ENCODE measurements around the gene KLHL35.

DNA sequence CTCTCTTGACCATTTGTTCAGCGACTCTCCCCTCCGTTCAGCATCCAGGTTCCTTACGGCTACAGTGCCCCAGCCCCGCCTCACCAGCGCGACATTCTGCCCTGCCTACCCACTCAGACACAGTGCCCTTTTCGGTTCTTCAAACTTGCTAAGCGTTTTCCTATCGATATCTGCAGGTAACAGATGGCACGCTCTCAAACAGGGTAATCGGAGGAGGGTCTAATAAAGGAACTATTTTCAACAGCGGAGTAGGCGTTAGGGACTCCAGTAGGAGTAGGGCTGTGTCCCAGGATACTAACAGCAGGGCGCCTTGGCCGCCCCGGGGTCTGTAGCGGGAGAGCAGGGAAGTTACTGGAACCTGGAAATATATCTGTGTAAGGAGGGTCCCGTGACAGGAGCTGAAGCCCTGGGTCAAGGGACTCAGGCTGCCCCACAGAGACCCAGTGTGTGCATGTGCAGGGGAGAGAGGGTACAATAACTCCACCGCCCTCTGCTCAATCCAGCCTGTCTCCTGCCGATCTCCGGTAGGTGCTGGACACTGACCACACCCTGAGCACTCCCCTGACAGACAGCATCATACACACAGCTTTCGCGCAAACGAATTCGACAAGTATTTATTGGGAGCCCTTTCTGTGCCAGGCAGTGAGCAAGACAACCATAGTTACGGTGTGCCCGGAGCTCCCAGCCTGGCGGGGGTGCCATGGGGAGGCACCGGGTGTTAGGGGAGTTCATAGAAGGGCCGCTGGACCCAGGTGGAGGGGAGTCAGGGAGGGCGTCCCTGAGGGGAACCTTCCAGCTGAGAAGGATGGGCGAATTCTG is 2.1 kb downstream of the KLHL35 start:
- TF ChIP-seq TAF1 (IDR thresholded peaks at IDR 0.05; ENCODE audit: borderline replicate concordance, insufficient read depth, low read length): no peak
- no peak for TF ChIP-seq POLR2AphosphoS5 (IDR thresholded peaks at IDR 0.05; ENCODE audit: low read depth, low read length)
- TF ChIP-seq FOXP2 (optimal IDR thresholded peaks at IDR 0.05; ENCODE audit: borderline replicate concordance, extremely low read depth, extremely low read length, insufficient read depth): no peak
- no peak for TF ChIP-seq SIN3A (IDR thresholded peaks at IDR 0.05; ENCODE audit: borderline replicate concordance, insufficient read depth, low read length)
- no peak for TF ChIP-seq REST (IDR thresholded peaks at IDR 0.05; ENCODE audit: insufficient read depth in 1 of 2, low read depth in 2 of 2, low read length in 2 of 2)

Measured in PFSK-1 (cell line).